Measurements from ENCODE around the gene LHFPL4. TPM values are rescaled to one million over a fixed set of nuclear protein-coding genes. Genes with fewer than 3 reads are reported as not detected.

LHFPL4 gene
- polyA plus RNA-seq, 3 donors, result not detected

GRCh38 chr3:9536212-9536611 lies 17.4 kb downstream of the LHFPL4 start:
- H3K36me3 Mint-ChIP-seq, result no peaks in the 10 kb centered on the region
- no peak overlapping the region for H3K27ac Mint-ChIP-seq
- H3K4me1 Mint-ChIP-seq, result no peaks in the 10 kb centered on the region
- Histone ChIP-seq H3K4me3 (replicated peaks in 1 of 3; ENCODE audit: low read depth in 2 of 3, low read length in 3 of 3) (no peak overlapping the region), H2AFZ (ENCODE audit: insufficient read depth, low read depth, low read length, poor library complexity, severe bottlenecking) (no peak overlapping the region), H3K27me3 (ENCODE audit: control insufficient read depth in 2 of 2, insufficient read depth in 2 of 2, low read length in 2 of 2) (peaks cover 0 to 2% of the 10 kb centered on the region in 2 donors), H3K36me3 (replicated peaks in 1 of 2; ENCODE audit: control insufficient read depth in 1 of 2, insufficient read depth in 2 of 2, low read length in 2 of 2) (no peaks in the 10 kb centered on the region), H3K27ac (ENCODE audit: low read depth in 1 of 2, low read length in 2 of 2) (no peak overlapping the region), H3K9ac (ENCODE audit: insufficient read depth, low read length, poor library complexity, severe bottlenecking) (no peak overlapping the region), H3K4me1 (ENCODE audit: control insufficient read depth in 1 of 2, insufficient read depth in 2 of 2, low read length in 2 of 2) (no peaks in the 10 kb centered on the region), H3K9me3 (replicated peaks in 1 of 2; ENCODE audit: control insufficient read depth in 1 of 2, insufficient read depth in 1 of 2, low read length in 2 of 2) (no peaks in the 10 kb centered on the region), H3K4me2 (replicated peaks; ENCODE audit: extremely low read depth, low read length, poor library complexity, severe bottlenecking) (no peak overlapping the region), H4K20me1 (ENCODE audit: insufficient read depth, low read length) (no peaks in the 10 kb centered on the region), H3K79me2 (ENCODE audit: insufficient read depth, low read length) (no peaks in the 10 kb centered on the region)
- H3K9me3 Mint-ChIP-seq, result peaks cover 0 to 3% (median 0%) of the 10 kb centered on the region in 7 donors
- TF ChIP-seq CTCF (IDR thresholded peaks at IDR 0.05), result no peak
- intact Hi-C loops (cut with micrococcal nuclease), result no loop called here
- no peak overlapping the region for H3K4me3 Mint-ChIP-seq
- no peak for DNase-seq
- peaks cover 6 to 10% (median 8%) of the 10 kb centered on the region in 3 donors for H3K27me3 Mint-ChIP-seq (ENCODE audit: low read depth in 3 of 3)

- no peaks in the 10 kb centered on the region for H3K4me1 ChIP-seq (ENCODE audit: control insufficient read depth in 1 of 2, insufficient read depth in 2 of 2, low read length in 2 of 2)
- no peak for TF ChIP-seq CTCF (IDR thresholded peaks at IDR 0.05)
- no peaks in the 10 kb centered on the region for H3K79me2 ChIP-seq (ENCODE audit: insufficient read depth, low read length)
- intact Hi-C loops (cut with micrococcal nuclease), result no loop called here
- H3K9ac ChIP-seq (ENCODE audit: insufficient read depth, low read length, poor library complexity, severe bottlenecking), result no peak overlapping the region
- no peaks in the 10 kb centered on the region for H3K9me3 ChIP-seq (replicated peaks in 1 of 2; ENCODE audit: control insufficient read depth in 1 of 2, insufficient read depth in 1 of 2, low read length in 2 of 2)
- H3K27me3 Mint-ChIP-seq (ENCODE audit: low read depth in 3 of 3), result peaks cover 6 to 10% (median 8%) of the 10 kb centered on the region in 3 donors
- no peak overlapping the region for H3K4me3 ChIP-seq (replicated peaks in 1 of 3; ENCODE audit: low read depth in 2 of 3, low read length in 3 of 3)
- H3K9me3 Mint-ChIP-seq, result peaks cover 0 to 3% (median 0%) of the 10 kb centered on the region in 7 donors
- no peak overlapping the region for H3K27ac Mint-ChIP-seq
- H3K36me3 Mint-ChIP-seq, result no peaks in the 10 kb centered on the region
- H3K27ac ChIP-seq (ENCODE audit: low read depth in 1 of 2, low read length in 2 of 2), result no peak overlapping the region
- no peaks in the 10 kb centered on the region for H3K4me1 Mint-ChIP-seq
- no peak overlapping the region for H2AFZ ChIP-seq (ENCODE audit: insufficient read depth, low read depth, low read length, poor library complexity, severe bottlenecking)
- no peak for DNase-seq
- no peaks in the 10 kb centered on the region for H4K20me1 ChIP-seq (ENCODE audit: insufficient read depth, low read length)
- peaks cover 0 to 2% of the 10 kb centered on the region in 2 donors for H3K27me3 ChIP-seq (ENCODE audit: control insufficient read depth in 2 of 2, insufficient read depth in 2 of 2, low read length in 2 of 2)
- no peak overlapping the region for H3K4me2 ChIP-seq (replicated peaks; ENCODE audit: extremely low read depth, low read length, poor library complexity, severe bottlenecking)
- H3K4me3 Mint-ChIP-seq, result no peak overlapping the region
- no CpG with 5 or more reads among the region's 3 CpGs for WGBS (ENCODE audit: insufficient coverage)
- H3K36me3 ChIP-seq (replicated peaks in 1 of 2; ENCODE audit: control insufficient read depth in 1 of 2, insufficient read depth in 2 of 2, low read length in 2 of 2), result no peaks in the 10 kb centered on the region
Observed at GRCh38 chr3:9534429-9534828, 19.2 kb downstream of the LHFPL4 start.
